ENCODE results near the gene CRIM1.

CRIM1 gene

DNA sequence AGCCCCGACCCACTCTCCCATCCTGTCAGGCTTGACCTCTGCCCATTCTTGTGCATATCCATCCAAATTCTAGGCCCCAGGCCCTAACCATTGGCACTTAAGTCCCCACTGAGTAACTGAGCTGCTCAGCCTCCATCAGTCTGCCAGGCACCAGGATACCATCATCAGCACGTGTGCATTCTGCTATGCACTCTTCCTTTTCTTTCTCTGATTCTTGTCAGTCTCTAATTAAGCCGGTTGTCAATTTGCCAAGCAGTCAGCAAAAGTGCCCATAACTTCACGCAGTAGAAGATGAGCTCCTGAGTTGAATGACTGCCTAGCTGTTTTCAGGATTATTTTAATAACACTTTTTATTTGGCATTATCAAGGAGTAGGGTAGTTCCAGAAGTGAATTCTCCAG, 135.2 kb downstream of the CRIM1 start:
- no peak for DNase-seq

DNA sequence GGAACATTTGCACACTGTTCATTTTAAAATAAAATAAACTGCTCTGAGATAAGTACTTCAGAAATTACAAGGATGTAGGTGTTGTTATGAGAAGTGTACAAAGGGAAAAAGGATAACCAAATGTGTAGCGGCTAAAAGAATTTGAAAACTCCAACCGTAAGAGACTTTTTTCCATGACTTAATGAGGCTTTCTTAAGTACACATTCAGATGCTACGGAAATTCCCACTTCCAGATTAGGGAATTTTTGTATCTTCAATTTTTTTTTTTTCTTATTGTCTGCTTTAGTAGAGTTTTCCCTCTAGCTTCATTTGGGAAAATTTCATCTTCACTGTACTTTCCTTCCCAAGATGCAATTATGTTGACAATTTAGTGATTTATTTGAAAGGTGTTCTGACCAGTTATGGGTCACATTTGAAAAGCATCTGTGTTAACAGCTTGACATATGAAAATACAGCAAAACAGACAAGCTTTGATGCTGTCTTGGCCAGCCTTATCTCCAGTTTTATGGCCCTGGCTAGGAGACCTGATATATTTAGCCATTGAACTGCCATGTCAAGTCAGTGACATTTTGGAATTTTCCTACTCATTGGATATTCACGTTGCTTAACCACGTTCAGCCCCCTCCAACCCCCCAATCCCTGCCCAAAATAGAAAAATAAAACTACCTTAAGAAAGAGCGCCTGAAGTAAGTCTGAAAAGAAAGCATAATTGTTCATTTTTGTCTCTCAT, 136.8 kb downstream of the CRIM1 start:
- no peak for DNase-seq

DNA sequence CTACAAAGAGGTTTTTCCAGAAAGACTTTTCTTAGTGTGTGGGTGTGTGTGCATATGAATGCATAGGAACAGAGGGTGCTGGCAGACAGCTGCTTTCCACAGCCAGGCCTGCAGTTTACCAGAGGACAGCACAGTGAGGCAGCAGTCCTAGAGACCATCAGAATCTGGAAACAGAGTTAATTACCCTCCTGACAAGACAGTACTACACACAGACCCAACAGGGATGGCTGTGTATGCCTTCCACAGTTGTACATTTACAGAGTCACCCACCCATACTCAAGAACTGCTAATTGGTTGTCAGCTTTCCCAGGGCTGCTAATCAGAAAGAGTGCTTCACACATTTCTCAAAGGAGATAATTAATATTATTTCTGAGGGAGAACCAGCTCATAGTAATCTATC, 137.7 kb downstream of the CRIM1 start:
- DNase-seq = no peak

DNA sequence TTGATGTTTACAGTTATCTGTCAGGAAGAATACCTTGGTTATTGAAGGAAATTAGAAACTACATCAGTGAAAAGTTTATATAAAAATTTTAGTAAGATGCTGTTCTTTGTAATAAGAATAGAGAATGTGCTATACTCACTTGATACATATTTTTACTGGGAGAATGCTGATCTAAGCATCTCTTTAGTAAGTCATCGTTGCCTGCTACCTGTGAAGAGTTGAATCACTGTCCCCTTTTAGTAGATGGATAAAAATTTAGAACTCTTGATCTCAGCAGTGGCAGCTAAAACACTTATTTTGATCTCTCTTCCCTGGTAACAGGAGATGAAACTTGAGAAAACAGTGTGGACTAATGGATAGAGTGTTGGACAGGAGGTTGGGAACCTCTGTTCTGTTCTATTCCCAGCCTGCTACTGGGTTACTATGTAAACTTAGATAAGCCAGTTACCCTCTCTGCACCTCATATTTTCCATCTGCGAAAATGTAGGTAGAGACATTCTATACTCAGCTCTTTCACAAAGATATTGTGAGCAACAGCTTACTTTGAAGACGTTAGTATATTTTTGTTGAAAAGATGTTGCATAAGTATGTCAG, 142.1 kb downstream of the CRIM1 start:
- no peak for DNase-seq

DNA sequence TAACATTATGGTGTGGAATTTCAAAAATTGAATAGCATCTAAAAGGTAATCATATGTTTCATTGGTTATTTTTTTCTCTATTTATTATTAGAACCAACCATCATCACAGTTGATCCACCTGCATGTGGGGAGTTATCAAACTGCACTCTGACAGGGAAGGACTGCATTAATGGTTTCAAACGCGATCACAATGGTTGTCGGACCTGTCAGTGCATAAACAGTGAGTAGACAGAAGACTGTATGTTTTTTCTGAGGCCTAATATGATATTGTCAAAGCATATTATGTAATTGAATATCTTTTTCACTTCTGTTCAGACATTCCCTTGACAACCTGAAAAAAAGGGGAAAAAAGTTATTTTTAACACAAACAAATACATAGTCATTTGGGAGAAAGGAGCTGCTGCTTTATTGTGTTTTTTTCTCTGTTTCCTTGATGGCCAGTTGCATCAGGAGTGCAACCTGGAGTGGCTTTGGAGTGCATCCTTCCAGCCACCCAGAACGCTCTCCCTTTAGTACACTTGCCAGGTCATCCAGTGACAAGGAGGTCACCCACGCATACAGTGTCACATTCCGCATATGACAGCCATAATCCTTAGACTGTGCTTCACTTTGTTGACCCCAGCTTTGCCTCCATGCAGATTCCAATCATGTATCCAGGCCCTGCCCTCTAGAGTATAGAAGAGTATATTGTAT, 143.7 kb downstream of the CRIM1 start:
- DNase-seq = no peak

DNA sequence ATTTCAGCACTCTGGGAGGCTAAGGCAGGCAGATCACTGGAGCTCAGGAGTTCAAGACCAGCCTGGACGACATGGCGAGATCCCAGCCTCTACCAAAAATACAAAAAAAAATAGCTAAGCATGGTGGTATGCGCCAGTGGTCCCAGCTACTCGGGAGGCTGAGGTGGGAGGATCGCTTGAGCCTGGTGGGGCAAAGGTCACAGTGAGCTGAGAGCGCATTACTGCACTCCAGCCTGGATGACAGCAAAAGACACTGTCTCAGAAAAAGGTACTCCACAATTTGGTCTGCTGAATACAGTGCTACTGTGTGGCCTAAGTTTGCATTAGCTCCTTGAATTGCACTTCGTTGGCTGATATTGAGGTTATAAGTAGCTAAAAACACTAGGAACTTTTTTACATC, 144.5 kb downstream of the CRIM1 start:
- DNase-seq = no peak

DNA sequence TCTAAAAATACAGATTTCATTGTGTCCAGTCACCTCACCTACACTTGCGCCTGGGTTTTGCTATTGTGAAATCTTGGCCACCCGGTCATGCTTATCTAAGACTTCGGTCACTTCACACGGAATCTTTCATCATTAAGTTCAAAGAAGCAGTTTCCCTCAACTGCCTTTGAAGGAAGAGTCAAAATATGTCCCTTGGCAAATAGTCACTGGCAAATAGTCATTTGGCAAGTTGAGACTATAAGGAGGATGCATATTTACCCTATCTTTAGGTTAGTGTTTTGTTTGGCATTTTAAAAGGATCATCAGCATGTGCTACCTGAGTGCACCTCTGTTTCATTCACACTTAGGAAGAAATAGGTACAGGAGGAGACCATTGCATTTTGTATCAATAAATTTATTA, 146.5 kb downstream of the CRIM1 start:
- DNase-seq = no peak

DNA sequence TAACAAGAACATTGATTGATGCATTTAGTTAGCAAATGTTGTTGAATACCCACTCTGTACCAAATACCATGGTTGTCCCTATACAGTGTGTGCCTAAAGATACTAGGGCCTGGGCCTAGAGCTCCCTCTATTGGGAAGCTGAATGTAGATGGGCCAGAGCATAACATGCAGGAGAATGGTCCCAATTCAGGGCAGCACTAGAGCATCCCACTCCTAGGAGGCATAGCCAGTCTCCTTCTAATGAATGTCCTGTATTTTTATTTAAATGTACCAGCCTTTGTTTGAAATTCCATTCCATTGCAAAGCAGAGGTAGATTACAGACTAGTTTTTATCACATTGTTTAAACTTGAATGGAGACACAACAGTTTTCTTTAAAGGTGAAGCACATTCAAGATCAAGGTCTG, 151.8 kb downstream of the CRIM1 start:
- peak; percentile 67 for DNase-seq

DNA sequence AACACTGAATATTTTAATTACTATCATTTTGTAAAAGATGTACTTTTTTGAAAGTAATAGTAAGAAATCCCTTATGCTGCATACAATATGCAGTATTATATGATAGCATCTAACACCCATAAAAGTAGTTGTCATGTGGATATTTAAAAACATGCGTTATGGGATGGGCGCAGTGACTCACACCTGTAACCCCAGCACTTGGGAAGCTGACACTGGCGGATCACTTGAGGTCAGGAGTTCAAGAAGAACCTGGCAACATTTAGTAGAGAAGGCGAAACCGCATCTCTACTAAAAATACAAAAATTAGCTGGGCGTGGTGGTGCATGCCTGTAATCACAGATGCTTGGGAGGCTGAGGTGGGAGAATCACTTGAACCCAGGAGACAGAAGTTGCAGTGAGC, 153.5 kb downstream of the CRIM1 start:
- no peak for DNase-seq

DNA sequence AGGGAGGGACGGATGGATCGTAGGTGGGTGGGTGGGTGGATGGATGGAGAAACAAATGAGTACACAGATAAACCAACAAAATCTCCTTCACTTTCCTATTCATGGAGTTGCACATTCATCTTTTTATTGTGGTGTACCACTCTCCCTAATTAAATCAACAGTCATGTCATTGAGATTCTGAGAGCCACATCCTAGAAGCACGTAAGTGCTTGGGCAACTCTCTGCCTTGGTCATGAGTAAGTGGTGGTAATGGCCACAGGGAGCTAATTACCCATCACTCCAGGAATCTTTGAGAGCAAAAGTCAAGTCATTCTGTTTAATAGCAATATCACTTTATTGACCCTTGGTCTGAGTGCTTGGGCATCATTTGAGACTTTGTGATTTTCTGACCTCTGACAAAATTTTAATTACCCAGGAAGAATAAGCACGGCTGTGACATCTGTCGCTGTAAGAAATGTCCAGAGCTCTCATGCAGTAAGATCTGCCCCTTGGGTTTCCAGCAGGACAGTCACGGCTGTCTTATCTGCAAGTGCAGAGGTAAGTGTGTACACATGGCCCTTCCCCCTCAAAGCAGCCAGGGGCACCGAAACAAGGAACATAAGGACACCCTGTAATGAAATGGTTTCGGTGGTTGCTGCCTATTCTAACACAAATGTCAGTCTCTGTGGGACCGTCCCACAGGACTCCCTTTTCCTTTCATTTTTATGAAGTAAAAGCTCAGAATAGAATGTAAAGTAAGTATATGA, 156.5 kb downstream of the CRIM1 start:
- no peak for DNase-seq

DNA sequence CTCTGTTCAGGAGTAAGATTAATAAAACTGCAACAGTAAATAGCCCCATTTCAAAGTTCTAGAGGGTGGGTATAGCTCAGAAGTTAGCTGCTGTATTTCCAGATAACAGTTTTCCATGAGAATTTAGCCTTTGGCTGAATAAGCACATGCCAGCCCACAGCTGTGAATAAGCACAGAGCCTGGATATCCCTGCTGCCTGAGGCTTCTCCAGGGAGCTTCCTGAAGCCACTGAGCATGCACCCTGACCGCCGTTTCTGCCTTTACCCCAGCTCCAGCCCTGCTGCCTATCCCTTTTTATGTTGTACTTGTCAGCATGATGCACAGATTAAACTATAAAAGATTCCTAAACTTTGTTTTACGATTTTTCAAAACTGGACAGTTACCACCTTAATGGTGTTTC, 157.1 kb downstream of the CRIM1 start:
- no peak for DNase-seq

DNA sequence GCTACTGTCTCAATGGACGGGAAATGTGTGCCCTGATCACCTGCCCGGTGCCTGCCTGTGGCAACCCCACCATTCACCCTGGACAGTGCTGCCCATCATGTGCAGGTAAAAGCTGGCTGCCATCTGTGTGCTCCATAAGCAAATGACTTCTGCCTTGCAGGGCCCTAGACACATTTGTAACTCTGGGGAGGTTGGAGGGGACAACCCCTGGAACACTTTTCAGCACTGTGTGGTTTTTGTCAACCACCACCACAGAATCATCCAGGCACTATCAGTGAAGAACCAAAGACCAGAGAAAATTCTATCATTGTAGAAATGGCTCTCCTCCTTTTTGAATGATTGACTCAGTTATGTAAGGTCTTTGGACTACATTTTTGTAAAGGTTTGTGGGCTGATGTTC, 158.1 kb downstream of the CRIM1 start:
- DNase-seq = no peak

DNA sequence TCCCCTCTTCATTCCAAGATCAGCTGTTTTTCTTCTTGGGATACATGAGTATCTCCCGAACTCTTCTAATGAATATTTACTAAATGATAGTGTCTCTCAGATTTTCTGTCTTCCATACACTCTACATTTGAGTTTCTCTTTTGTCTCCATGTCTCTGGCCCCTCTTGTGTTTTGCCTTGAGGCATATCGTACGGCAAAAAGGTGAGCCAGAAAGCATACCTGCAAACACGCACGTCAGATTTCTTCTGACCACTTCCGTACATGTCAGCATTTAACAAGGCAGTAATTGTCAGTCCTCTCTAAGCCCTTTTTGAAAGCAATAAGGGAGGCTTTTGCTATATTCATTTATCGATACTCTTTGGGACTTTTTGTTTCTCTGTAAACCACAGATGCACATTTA, 160.0 kb downstream of the CRIM1 start:
- DNase-seq = no peak

DNA sequence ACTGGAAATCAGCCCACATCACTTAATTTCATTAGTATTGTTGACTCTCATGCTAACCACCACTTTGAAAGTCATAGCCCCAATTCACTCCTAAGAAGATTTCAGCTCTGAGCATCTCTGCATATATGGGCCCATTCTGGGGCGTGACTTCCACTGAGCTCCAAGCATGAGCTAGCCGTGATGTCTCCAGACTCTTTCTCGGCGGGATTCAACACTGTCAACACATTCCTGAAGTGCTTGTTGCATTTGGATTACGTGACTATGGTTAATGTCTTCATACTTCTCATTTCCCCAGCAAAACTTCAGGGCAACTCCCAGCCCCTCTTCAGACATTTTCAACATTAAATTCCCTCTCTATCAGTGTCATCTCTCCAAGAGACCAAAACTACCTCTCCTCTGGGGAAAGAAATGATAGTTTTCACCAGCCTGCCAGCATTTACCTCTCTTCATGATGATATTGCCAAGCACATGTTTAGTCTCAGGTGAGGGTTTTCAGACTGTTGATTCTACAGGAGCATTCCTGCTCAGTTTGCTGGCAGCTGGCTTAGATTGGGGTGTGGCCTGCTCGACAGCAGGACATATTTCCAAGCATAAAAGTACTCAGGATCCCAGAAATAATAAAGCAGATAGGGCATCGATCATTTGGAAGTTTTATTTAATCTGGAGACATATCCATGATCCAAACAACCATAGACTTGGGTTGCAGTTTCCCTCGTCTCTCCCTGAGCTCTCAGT, 160.7 kb downstream of the CRIM1 start:
- no peak for DNase-seq

DNA sequence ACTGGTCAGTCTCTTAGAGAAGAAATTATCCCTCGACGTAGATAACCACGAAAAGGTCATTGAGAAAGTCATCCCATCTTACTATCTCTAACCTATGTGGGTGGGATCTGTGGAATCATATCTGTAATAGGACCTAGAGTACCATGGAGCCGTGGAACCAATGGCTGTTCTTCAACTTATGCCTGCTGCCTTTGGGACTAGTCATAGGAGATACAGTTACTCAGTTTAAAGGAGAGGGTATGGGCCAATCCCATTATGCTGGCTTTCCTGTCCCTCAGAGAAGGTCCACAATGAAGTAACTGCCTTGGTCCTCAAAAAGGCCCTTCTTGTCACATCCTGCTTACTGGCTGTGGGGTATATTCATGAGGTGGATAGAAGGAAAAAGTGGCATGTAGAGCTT, 164.9 kb downstream of the CRIM1 start:
- no peak for DNase-seq

DNA sequence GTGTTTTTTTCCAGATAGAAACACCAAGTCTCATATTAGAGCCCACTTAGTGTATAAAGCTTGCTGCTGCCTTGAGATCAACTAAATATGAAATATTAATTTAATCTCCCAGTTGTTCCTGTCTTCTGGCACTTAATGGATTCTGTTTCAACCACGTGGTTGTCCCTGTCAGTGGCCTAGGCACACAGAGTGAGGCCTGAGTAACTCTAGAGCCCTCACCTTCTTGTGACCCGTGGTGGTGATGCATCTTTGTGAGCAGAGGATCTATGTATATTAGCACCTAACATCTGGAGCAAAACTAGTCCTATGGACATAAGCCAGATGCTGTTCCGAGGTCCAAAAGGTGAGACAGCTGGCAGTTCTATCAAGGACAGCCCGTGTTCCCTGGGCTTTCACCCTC, 167.6 kb downstream of the CRIM1 start:
- no peak for DNase-seq

DNA sequence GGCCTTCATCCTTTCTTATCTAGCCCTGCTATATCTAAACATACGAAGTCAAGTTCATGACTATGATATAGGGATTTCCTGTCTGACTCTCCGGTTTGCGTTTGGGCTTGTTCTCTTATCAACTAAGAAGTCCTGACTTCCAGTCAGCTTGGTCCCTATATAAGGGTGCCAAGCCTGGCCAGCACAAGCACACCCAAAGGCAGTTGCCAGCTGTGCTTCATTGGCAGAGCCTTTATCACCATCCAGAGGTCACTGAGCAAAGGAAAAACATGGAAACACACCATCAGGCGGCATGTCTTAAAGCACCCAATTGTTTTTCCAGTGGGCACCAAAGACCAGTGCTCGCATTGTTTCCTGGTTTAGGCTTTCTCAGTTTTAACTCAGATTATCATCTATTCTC, 169.7 kb downstream of the CRIM1 start:
- no peak for DNase-seq

DNA sequence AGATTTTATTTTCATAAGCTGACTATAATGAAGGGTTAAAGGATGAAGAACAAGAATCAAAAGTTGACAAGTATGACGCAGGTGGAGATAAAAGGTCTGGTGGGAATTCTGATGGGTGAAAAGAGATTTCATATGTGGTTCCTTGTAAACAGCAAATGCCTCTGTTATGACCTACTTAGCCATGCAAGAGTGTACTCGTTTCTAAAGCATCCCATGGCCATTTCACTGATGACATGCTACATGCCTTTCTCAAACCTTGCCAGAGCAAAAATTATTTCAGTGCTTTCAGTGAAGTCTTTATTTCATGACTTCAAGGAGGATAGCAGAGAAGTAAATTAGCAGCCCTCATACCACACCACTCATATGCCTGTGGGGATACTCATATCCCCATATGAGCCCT, 170.6 kb downstream of the CRIM1 start:
- no peak for DNase-seq

DNA sequence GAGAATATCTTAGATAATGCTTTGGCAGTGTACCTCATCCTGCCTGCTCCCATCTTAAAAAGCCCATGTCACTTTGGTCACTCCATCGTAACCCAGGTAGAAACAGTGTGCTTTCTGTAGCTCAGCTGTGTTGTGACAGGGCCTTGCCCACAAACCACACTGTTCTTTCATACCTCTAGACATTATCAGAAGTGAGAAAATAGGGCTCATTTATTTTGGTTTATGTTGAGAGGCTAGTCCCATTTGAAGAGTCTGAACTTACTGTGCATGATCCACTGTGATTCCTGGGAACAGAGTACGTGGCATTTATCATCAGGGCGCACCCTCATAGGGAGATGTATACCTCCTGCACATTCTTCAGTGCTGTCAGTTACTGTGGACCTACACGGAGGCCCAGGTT, 172.7 kb downstream of the CRIM1 start:
- no peak for DNase-seq

DNA sequence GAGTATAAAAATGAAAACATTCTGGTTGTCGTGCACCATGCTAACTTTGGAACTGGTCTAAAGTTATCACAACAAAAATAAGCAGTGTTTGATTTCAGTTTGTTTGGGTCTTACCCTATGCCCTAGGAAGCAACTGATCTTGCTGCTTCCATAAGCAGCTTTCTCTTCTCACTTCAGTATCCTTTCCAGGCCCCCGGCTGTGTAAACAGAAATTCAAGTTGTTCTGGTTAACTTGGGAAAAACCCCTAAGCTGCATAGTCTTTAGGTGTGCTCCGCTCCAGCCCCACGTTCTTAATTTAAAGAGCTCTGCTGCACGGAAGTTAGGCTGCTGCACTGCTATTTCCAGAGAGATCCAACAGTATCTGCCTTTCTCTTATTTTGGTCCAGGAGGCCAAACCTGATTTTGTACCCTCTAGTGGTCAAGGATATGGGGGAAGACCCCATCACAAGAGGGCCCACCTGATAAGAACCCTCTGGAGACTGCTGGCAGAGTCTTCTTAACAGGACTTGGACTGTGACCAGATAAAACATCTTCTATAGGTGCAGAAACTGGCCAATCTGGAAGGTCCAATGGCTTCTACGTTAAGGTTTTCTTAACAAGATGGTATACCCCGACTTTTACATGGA, 173.3 kb downstream of the CRIM1 start:
- DNase-seq = no peak

DNA sequence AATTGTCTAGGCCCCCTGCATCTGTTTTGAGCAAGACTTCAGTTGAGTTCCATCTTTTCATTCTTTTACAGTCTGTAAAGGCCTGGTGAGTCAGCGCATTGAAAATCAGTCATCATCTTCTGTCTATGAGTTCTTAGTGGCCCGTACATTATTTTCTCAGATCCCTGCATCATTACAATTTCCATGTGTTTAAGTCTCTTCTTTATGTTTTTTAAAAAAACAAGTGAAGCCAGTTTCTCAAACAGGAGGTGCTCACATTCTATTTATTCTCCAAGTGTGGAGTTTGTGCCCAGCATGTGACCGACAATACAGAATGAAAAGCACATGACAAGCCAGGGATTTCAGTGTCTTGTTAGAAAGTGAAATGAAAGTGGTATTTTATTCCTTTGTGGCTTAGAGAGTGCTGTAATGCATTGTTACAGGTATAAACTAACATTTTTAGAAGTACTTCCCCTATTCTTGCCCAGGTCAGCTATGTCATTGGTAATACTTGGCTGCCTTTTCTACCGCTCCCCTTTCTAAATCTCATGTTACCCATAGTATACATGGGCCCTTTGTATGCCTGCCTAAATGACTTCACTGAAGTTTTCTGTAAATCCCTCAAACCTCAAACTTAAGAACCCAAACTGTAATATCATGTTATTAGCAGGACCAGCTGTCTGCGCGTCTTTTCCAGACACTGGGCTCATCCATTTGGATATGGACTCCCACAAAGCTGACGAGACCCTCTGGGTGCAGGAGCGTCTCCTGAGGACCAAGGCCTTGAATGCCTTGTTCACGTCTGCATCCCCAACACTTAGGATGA, 174.8 kb downstream of the CRIM1 start:
- no peak for DNase-seq

DNA sequence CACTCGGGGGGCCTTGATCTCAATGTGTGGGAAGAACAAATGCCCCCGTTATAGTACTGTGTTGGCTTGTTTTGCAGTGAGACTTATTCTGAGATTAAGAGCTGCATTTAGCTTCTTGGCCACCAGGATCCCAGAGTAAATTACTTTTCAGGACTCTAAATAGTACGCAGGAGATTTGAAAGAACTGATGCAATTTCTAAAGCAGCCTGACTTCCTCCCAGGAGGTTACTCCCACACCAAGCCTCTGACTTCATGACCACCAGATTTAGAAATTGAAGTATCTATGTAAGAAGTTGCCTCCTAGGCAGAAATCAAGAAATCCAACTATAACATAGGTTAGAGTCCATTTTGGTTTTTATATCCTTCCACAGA, 175.4 kb downstream of the CRIM1 start:
- peak; percentile 27 for DNase-seq
